Endothelial cell of umbilical vein (primary cell): ENCODE data around the gene TEX55. TPM values are rescaled to one million over a fixed set of nuclear protein-coding genes. Genes with fewer than 3 reads are reported as not detected.

Source experiments
- BruUV-seq: library from RNA; stranded (reverse); fragments of 400-500 nt; replicated peaks from 2 replicates; lab custom pipeline; 2021; lab: Mats Ljungman, UMichigan
- CTCF ChIA-PET: fragments of 300-600, 350-600 bp; sonication (Branson Sonifier 250); formaldehyde crosslinking; loops from one replicate; lab custom pipeline; 2021; ENCODE audit warnings: antibody characterized with exemption, inconsistent platforms; lab: Charles Lee
- POLR2A ChIA-PET: fragments of 300-600, 350-600 bp; sonication (Branson Sonifier 250); formaldehyde crosslinking; loops from one replicate; lab custom pipeline; 2021; ENCODE audit warnings: antibody characterized with exemption, inconsistent platforms; lab: Charles Lee
- DNase-seq: peaks from one replicate; pipeline ENCODE4 v3.0.0-alpha.2; 2011; ENCODE audit warnings: low read depth, low spot score
- FAIRE-seq: peaks from 2 replicates; lab custom pipeline; 2011; peaks lifted over from hg19 to GRCh38; lab: Jason Lieb, UNC
- H2AFZ ChIP-seq: 2 replicates; pipeline ENCODE4 v1.6.0; 2012; ENCODE audit warnings: low read depth, low read length, control low read depth, inconsistent platforms
- H3K27ac ChIP-seq: 2 replicates; pipeline ENCODE4 v1.5.1; 2011; ENCODE audit warnings: low read depth, mild to moderate bottlenecking, control low read depth, low read length, moderate library complexity; ENCODE audit not compliant: insufficient read depth
- H3K27me3 ChIP-seq, 2 experiments: 2 replicates each; pipeline versions ENCODE4 v1.6.0 to v1.6.1; 2011; ENCODE audit warnings: low read length in 2 of 2, mixed read lengths in 1 of 2; ENCODE audit not compliant: control insufficient read depth in 2 of 2, insufficient read depth in 2 of 2
- H3K36me3 ChIP-seq, 2 experiments: 2 replicates in 1 of 2; 3 replicates in 1 of 2; pipeline ENCODE4 v1.5.1; 2011; ENCODE audit warnings: low read length in 2 of 2, mild to moderate bottlenecking in 1 of 2, moderate library complexity in 1 of 2; ENCODE audit not compliant: control insufficient read depth in 2 of 2, insufficient read depth in 2 of 2; ENCODE audit errors: extremely low read depth in 1 of 2
- H3K4me1 ChIP-seq: 3 replicates; pipeline ENCODE4 v1.5.1; 2011; ENCODE audit warnings: mild to moderate bottlenecking, low read length; ENCODE audit not compliant: control insufficient read depth, insufficient read depth; ENCODE audit errors: extremely low read depth
- H3K4me2 ChIP-seq: 2 replicates; pipeline ENCODE4 v1.6.1; 2011; ENCODE audit warnings: low read length, control low read depth, mixed read lengths; ENCODE audit not compliant: insufficient read depth
- H3K4me3 ChIP-seq, 3 experiments: fragments of 200-600 bp in 1 of 3; sonication (generic), shearing (Covaris generic) in 1 of 3; replicated peaks in 1 of 3; 2 replicates each; pipeline ENCODE4 v1.5.1; 2011 to 2016; ENCODE audit warnings: control low read depth in 3 of 3, low read length in 3 of 3, mild to moderate bottlenecking in 2 of 3, inconsistent platforms in 1 of 3, low read depth in 1 of 3, moderate library complexity in 1 of 3; ENCODE audit not compliant: insufficient read depth in 1 of 3
- H3K79me2 ChIP-seq: 2 replicates; pipeline ENCODE4 v1.6.0; 2012; ENCODE audit warnings: low read length, inconsistent platforms; ENCODE audit not compliant: control insufficient read depth, insufficient read depth
- H3K9ac ChIP-seq: replicated peaks from 2 replicates; pipeline ENCODE3; 2011; ENCODE audit warnings: low read length, control low read depth; ENCODE audit not compliant: insufficient read depth; ENCODE audit errors: extremely low read depth
- H3K9me1 ChIP-seq: replicated peaks from 3 replicates; pipeline ENCODE4 v1.6.0; 2011; ENCODE audit warnings: mild to moderate bottlenecking, low read length; ENCODE audit not compliant: control insufficient read depth, insufficient read depth; ENCODE audit errors: extremely low read depth
- H3K9me3 ChIP-seq: replicated peaks from 2 replicates; pipeline ENCODE4 v1.5.1; 2012; ENCODE audit warnings: low read length, inconsistent platforms; ENCODE audit not compliant: control insufficient read depth, insufficient read depth
- H4K20me1 ChIP-seq: replicated peaks from 2 replicates; pipeline ENCODE3; 2011; ENCODE audit warnings: mild to moderate bottlenecking, low read length; ENCODE audit not compliant: control insufficient read depth, insufficient read depth; ENCODE audit errors: extremely low read depth
- EZH2 ChIP-seq: IDR thresholded peaks from 2 replicates; pipeline ENCODE4 v1.6.1; 2012; ENCODE audit warnings: borderline replicate concordance, low read depth, mild to moderate bottlenecking, moderate library complexity, low read length, inconsistent platforms; ENCODE audit not compliant: severe bottlenecking
- FOS ChIP-seq: IDR thresholded peaks from 2 replicates; pipeline ENCODE4 v1.6.1; 2011; ENCODE audit warnings: mild to moderate bottlenecking, low read length, moderate library complexity, borderline replicate concordance; ENCODE audit not compliant: insufficient read depth
- GATA2 ChIP-seq: IDR thresholded peaks from 2 replicates; pipeline ENCODE4 v1.7.0; 2011; ENCODE audit warnings: low read depth, mild to moderate bottlenecking, moderate library complexity, mixed read lengths, low read length; ENCODE audit not compliant: insufficient read length, insufficient read depth
- JUN ChIP-seq: IDR thresholded peaks from 2 replicates; pipeline ENCODE4 v1.6.1; 2011; ENCODE audit warnings: borderline replicate concordance, low read depth; ENCODE audit not compliant: insufficient read length, insufficient read depth
- MYC ChIP-seq: IDR thresholded peaks from one replicate; pipeline ENCODE4 v1.6.1; 2011; ENCODE audit warnings: mild to moderate bottlenecking, low read depth, low read length
- POLR2A ChIP-seq: IDR thresholded peaks from 2 replicates; pipeline ENCODE4 v1.6.1; 2012; ENCODE audit warnings: low read depth, mild to moderate bottlenecking, control low read depth, low read length
- POLR2AphosphoS5 ChIP-seq: IDR thresholded peaks from 2 replicates; pipeline ENCODE4 v1.6.1; 2012; ENCODE audit warnings: low read depth, mild to moderate bottlenecking, control low read depth, low read length, moderate library complexity; ENCODE audit not compliant: insufficient read depth
- dilution Hi-C: fragments of 300-500 bp; cut with MboI; formaldehyde crosslinking; loops from one replicate; pipeline ENCODE4 v1.15.0; 2019; ENCODE audit warnings: low sequenced_read_pairs; ENCODE audit not compliant: extremely low pct_ligation_motif_present
- intact Hi-C: fragments of 100-400 bp; cut with micrococcal nuclease; formaldehyde crosslinking; loops from one replicate; pipeline ENCODE4 v1.10.0; 2022
- polyA plus RNA-seq, 4 experiments: library from polyadenylated mRNA; depleted of rRNA in 3 of 4; stranded (reverse) in 3 of 4; unstranded in 1 of 4; fragments of >200 nt; gene quantifications; 2 replicates each; pipeline versions ENCODE4 v1.2.1 to v1.2.3, GENCODE V29; 2011 to 2012; ENCODE audit warnings: missing spikeins in 1 of 4
- total RNA-seq: library from RNA; stranded (reverse); gene quantifications from 2 replicates; pipeline ENCODE4 v1.2.3, GENCODE V29; 2021
- TF ChIP-seq, protein P1 (sequence below): IDR thresholded peaks from 2 replicates; pipeline ENCODE4 v1.6.1; 2011; ENCODE audit not compliant: insufficient read depth, insufficient read length
- TF ChIP-seq, protein P2 (sequence below), 2 donors: IDR thresholded peaks; 1 replicate in 1 of 2; 2 replicates in 1 of 2; pipeline ENCODE4 v1.5.1; 2011; ENCODE audit warnings: low read length in 2 of 2, mild to moderate bottlenecking in 2 of 2, moderate library complexity in 2 of 2, control low read depth in 1 of 2, inconsistent platforms in 1 of 2, low read depth in 1 of 2; ENCODE audit not compliant: insufficient read depth in 1 of 2; ENCODE audit errors: extremely low read depth in 1 of 2

TEX55 gene
- total and polyA plus RNA-seq, 2 donors (not counting 3 experiments of a cell fraction or from before 2014, with no cell fraction given) = not detected

DNA sequence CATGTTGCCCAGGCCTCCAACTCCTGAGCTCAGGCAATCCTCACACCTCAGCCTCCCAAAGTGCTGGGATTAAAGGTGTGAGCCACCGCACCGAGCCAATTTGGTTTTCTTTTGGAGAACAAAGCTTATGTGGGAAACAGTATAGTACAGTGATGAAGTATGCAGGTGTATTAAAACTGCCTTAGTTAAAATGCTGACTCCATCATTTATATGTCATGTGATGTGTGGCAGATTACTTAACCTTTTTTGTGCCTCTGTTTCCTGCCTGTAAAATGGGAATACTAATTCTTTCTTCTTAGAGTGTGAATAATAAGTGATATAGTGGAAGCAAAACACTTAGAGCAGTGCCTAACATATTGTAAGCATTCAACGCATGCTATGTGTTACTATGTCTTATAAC lies 48.0 kb upstream of the TEX55 start:
- Histone ChIP-seq H3K79me2 (no peaks in the 10 kb centered on the region), H3K4me3 (no peak overlapping the region), H3K36me3 (no peaks in the 10 kb centered on the region), H3K27ac (no peak overlapping the region), H3K9me3 (no peaks in the 10 kb centered on the region), H3K9me1 (no peaks in the 10 kb centered on the region), H3K4me2 (no peak overlapping the region), H3K27me3 (no peaks in the 10 kb centered on the region), H2AFZ (no peak overlapping the region), H4K20me1 (no peaks in the 10 kb centered on the region), H3K9ac (no peak overlapping the region), H3K4me1 (no peaks in the 10 kb centered on the region)
- no TSS peak for BruUV-seq
- intact Hi-C loops = loop anchor here (1.0 kb wide), 1 partner anchor 216 kb away; no protein-coding TSS in a partner anchor
- no peak for TF ChIP-seq JUN
- no peak for TF ChIP-seq POLR2AphosphoS5
- no peak for TF ChIP-seq MYC
- TF ChIP-seq GATA2 = no peak
- TF ChIP-seq, protein P1, sequence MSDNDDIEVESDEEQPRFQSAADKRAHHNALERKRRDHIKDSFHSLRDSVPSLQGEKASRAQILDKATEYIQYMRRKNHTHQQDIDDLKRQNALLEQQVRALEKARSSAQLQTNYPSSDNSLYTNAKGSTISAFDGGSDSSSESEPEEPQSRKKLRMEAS = no peak
- TF ChIP-seq FOS = no peak
- no peak for TF ChIP-seq POLR2A
- TF ChIP-seq, protein P2, sequence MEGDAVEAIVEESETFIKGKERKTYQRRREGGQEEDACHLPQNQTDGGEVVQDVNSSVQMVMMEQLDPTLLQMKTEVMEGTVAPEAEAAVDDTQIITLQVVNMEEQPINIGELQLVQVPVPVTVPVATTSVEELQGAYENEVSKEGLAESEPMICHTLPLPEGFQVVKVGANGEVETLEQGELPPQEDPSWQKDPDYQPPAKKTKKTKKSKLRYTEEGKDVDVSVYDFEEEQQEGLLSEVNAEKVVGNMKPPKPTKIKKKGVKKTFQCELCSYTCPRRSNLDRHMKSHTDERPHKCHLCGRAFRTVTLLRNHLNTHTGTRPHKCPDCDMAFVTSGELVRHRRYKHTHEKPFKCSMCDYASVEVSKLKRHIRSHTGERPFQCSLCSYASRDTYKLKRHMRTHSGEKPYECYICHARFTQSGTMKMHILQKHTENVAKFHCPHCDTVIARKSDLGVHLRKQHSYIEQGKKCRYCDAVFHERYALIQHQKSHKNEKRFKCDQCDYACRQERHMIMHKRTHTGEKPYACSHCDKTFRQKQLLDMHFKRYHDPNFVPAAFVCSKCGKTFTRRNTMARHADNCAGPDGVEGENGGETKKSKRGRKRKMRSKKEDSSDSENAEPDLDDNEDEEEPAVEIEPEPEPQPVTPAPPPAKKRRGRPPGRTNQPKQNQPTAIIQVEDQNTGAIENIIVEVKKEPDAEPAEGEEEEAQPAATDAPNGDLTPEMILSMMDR (IDR thresholded peaks at IDR 0.05; ENCODE audit: extremely low read depth in 1 of 2, insufficient read depth in 1 of 2, low read depth in 1 of 2, low read length in 2 of 2) = no peak
- no peak for TF ChIP-seq EZH2
- dilution Hi-C loops = no loop called here
- DNase-seq = no peak
- FAIRE-seq = no peak
- ChIA-PET CTCF (interaction anchor here (1.0 to 8.8 kb wide), 5 partner anchors 8 to 217 kb away, joined by 4 to 331 read pairs (median 7); partner anchors contain the start of genes B4GALT4 and IGSF11), POLR2A (no interaction called here)
